Esophagus squamous epithelium (tissue), 5 donors: ENCODE results near the gene CASTOR1. TPM values are rescaled to one million over a fixed set of nuclear protein-coding genes. Genes with fewer than 3 reads are reported as not detected.

Experiments
- DNase-seq: peaks from one replicate; lab custom pipeline; 2025; lab: John Stamatoyannopoulos, UW
- H3K27ac ChIP-seq, 4 donors: fragments of 200-600 bp; sonication (generic); one replicate each; pipeline ENCODE4 v1.5.1; 2016 to 2019; ENCODE audit warnings: mild to moderate bottlenecking in 1 of 4
- H3K27me3 ChIP-seq, 4 donors: fragments of 200-600 bp; sonication (generic); 1 replicate in 3 of 4; 2 replicates in 1 of 4; pipeline versions ENCODE4 v1.5.1 to v1.6.0; 2017 to 2021; ENCODE audit warnings: antibody characterized with exemption in 1 of 4
- H3K36me3 ChIP-seq, 3 donors: fragments of 200-600 bp; sonication (generic); one replicate each; pipeline ENCODE4 v1.5.1; 2016 to 2019
- H3K4me1 ChIP-seq, 3 donors: fragments of 200-600 bp; sonication (generic); one replicate each; pipeline ENCODE4 v1.5.1; 2017 to 2019
- H3K4me3 ChIP-seq, 4 donors: fragments of 200-600 bp; sonication (generic); 1 replicate in 3 of 4; 2 replicates in 1 of 4; pipeline ENCODE4 v1.5.1; 2016 to 2019; ENCODE audit warnings: mild to moderate bottlenecking in 2 of 4, moderate library complexity in 1 of 4
- H3K9me3 ChIP-seq, 3 donors: fragments of 200-600 bp; sonication (generic); one replicate each; pipeline ENCODE4 v1.5.1; 2016 to 2019
- CTCF ChIP-seq, 6 experiments: fragments of 450-650 bp in 4 of 6; fragments of 200-600 bp in 2 of 6; sonication (generic) in 2 of 6; IDR thresholded peaks; one replicate each; pipeline ENCODE4 v1.5.1; 2016 to 2019; ENCODE audit warnings: antibody characterized with exemption in 6 of 6, mild to moderate bottlenecking in 4 of 6, moderate library complexity in 4 of 6
- POLR2A ChIP-seq, 4 donors: fragments of 450-650 bp; IDR thresholded peaks; one replicate each; pipeline ENCODE4 v1.6.1; 2017; ENCODE audit warnings: antibody characterized with exemption in 4 of 4, mild to moderate bottlenecking in 4 of 4, moderate library complexity in 3 of 4
- WGBS, 2 donors: methylation state at CpG; one replicate each; pipeline ENCODE4 v1.1.5; 2018; 5-methylcytosine and 5-hydroxymethylcytosine counted together
- intact Hi-C: fragments of 100-400 bp; cut with DNase I; formaldehyde crosslinking; loops from one replicate; pipeline ENCODE4 v1.15.0; 2022
- total RNA-seq, 4 donors: library from RNA; depleted of rRNA; stranded (reverse); fragments of >200 nt; gene quantifications; one replicate each; pipeline ENCODE4 v1.1.0, GENCODE V29; 2016
- donor health status: DM: yes; HTN: yes; CAD: no.

Gene CASTOR1
- total RNA-seq, 4 donors from 2014 or later: 18.9 to 76.4 (median 40.7) TPM

DNA sequence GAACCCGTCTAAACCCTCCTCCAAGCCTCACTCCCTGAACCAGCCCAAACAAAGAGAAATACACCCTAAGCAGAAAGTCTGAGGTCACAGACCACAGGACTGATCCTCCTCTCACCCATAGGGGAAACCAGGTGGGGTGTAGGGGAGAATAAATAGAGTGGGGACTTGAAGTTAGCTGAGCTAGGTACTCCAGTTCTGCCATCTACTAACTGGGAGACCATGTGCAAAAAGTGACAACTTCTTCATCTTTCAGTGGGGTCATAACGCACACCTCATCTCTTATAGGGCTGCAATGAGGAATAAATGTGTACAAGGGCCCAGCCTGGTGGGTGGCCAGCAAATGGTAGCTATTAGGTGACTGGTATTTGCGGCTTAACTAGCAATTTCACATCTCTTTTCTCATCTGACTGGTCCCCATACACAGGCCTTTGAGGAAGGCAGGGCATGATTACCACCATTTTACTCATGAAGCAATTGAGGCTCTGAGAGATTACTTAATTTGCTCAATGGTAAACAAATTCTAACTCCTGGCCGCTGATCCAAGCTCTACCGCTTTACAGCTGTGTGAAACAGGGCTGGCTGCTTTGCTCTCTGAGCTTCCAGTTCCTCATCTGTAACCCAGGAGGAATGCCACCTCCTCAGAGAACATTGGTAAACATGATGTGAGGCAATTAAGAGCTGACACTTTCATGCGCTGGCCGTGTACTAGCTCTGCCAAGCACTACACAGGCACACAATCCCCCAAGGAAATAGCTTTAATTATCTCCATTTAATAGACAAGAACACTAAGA lies 20.8 kb upstream of the CASTOR1 start:
- peaks cover 0 to 6% (median 0%) of the 10 kb centered on the region in 3 donors for H3K36me3 ChIP-seq
- H3K27ac ChIP-seq: peak overlapping the region; percentile 88 to 99 (median 94)
- peak overlapping the region in 1 of 4 donors; percentile 22 for H3K4me3 ChIP-seq
- peaks cover 82 to 100% (median 98%) of the 10 kb centered on the region in 3 donors for H3K4me1 ChIP-seq
- TF ChIP-seq CTCF (IDR thresholded peaks at IDR 0.05) (no peak), POLR2A (IDR thresholded peaks at IDR 0.05) (peak in 1 of 4 donors; percentile 35)
- no peaks in the 10 kb centered on the region for H3K27me3 ChIP-seq
- intact Hi-C loops: no loop called here
- no peak for DNase-seq
- no peaks in the 10 kb centered on the region for H3K9me3 ChIP-seq
- WGBS, 2 donors: 25 to 56% methylated on average over 5 to 6 of the region's 7 CpGs

DNA sequence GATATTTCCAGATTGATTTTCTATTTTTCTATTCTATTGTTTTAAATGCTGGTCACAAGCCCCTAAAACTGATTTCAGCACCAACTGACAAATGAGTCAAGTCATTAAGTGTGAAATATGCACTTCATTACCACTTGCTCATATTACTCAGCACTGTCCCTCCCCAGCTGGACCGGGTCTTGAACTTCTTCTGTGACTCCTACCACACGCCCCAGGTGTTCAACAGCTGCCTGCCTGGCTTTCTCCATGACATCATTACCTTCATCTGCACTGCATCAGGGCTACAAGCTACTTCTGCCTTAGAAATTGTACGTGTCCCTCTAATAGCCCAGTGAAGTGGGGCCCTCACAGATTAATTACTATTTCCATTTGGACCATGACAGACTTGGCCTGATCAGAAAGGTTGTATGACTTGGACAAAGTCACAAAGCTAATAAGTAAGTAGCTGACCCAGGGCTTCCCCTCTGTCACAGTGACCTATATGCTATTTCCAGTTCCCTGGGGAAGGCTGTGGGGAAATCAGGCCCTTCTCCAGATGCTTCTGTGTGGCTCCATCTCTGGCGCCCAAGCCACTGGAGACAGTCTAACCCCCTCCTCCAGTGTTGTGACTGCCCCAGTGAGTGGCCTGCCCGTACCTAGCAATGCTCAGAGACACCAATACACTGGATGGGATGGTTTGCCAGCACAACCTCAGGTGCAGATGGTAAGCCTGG lies 19.4 kb upstream of the CASTOR1 start:
- WGBS, 2 donors: 47 to 49% methylated on average over 4 of the region's 5 CpGs
- Histone ChIP-seq H3K9me3 (no peaks in the 10 kb centered on the region), H3K4me3 (no peak overlapping the region), H3K27ac (peak overlapping the region; percentile 88 to 99 (median 94)), H3K36me3 (peaks cover 0 to 3% (median 0%) of the 10 kb centered on the region in 3 donors), H3K27me3 (no peaks in the 10 kb centered on the region), H3K4me1 (peaks cover 91 to 100% (median 99%) of the 10 kb centered on the region in 3 donors)
- DNase-seq: no peak
- TF ChIP-seq CTCF (IDR thresholded peaks at IDR 0.05) (no peak), POLR2A (IDR thresholded peaks at IDR 0.05) (no peak)
- intact Hi-C loops: no loop called here

- Histone ChIP-seq H3K4me3 (no peak overlapping the region), H3K9me3 (no peaks in the 10 kb centered on the region), H3K36me3 (peaks cover 0 to 8% (median 4%) of the 10 kb centered on the region in 3 donors), H3K27ac (peak overlapping the region; percentile 88 to 99 (median 94)), H3K4me1 (peaks cover 95 to 100% (median 100%) of the 10 kb centered on the region in 3 donors), H3K27me3 (no peaks in the 10 kb centered on the region)
- TF ChIP-seq POLR2A (IDR thresholded peaks at IDR 0.05) (no peak), CTCF (IDR thresholded peaks at IDR 0.05) (no peak)
- intact Hi-C loops: no loop called here
- WGBS, 2 donors: 36 to 47% methylated on average over 2 of the region's 2 CpGs
- DNase-seq: no peak
These were observed 18.8 kb upstream of the CASTOR1 start for GRCh38 chr22:30308093-30308492.

DNA sequence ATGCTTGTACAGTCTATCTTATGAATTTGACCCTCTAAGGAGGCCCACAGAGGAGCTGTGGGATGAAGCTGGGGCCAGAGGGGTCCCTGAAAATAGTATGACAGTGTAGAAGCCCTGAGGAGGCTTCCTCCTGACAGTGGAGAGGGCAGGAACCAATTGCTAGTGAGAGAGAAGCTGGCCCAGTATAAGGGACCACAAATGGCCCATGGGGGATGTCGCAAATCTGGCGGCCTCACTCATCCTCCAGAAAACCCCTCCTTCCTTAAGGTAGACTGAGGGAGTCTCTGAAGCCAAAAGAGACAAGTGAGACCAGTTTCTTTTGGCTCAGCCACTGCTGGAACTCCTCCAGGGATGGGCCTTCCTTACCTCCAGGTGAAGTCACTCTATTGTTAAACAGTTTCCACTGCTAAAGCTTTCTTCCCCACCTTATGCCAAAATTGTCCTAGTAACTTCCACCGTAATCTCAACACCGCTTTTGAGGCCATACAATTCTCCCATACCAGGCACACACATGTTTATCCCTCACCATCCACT lies 17.8 kb upstream of the CASTOR1 start:
- WGBS, 2 donors: 35 to 37% methylated on average over 4 of the region's 4 CpGs
- no peaks in the 10 kb centered on the region for H3K9me3 ChIP-seq
- TF ChIP-seq CTCF (IDR thresholded peaks at IDR 0.05) (no peak), POLR2A (IDR thresholded peaks at IDR 0.05) (no peak)
- peak overlapping the region; percentile 88 to 99 (median 94) for H3K27ac ChIP-seq
- no peaks in the 10 kb centered on the region for H3K27me3 ChIP-seq
- no peak for DNase-seq
- intact Hi-C loops: no loop called here
- peaks cover 0 to 17% (median 4%) of the 10 kb centered on the region in 3 donors for H3K36me3 ChIP-seq
- no peak overlapping the region for H3K4me3 ChIP-seq
- H3K4me1 ChIP-seq: peaks cover 95 to 100% (median 100%) of the 10 kb centered on the region in 3 donors
